T-cell (primary cell): Measurements from ENCODE around the gene KIAA1217. TPM values are rescaled to one million over a fixed set of nuclear protein-coding genes. Genes with fewer than 3 reads are reported as not detected.

Experiments
- ATAC-seq, 4 experiments: fragments of 200-7000 bp in 3 of 4; fragments of 150-1000 bp in 1 of 4; cut with Tn5 transposase; replicated peaks in 1 of 4; 1 replicate in 3 of 4; 2 replicates in 1 of 4; pipeline ENCODE4 v1.10.0; 2021; ENCODE audit warnings: moderate library complexity in 3 of 4, mild to moderate bottlenecking in 2 of 4, moderate number of reproducible peaks in 1 of 4
- CTCF ChIA-PET, 2 donors: fragments of 300-600 bp; sonication (Branson Sonifier 250); formaldehyde crosslinking; loops; one replicate each; lab custom pipeline; 2022; ENCODE audit warnings: antibody characterized with exemption in 2 of 2; lab: Charles Lee
- POLR2A ChIA-PET, 2 donors: fragments of 300-600 bp; sonication (Branson Sonifier 250); formaldehyde crosslinking; loops; one replicate each; lab custom pipeline; 2022; ENCODE audit warnings: antibody characterized with exemption in 2 of 2; lab: Charles Lee
- DNase-seq, 35 experiments: peaks; one replicate each; pipeline versions ENCODE4 v3.0.0 to v3.0.0-alpha.2; 2013 to 2023
- H3K27ac ChIP-seq: one replicate; pipeline ENCODE4 v1.5.1; 2013; ENCODE audit warnings: low read length
- H3K27me3 ChIP-seq, 2 experiments: replicated peaks in 1 of 2; 1 replicate in 1 of 2; 2 replicates in 1 of 2; pipeline versions ENCODE4 v1.6.1 to v1.7.0; 2013; ENCODE audit warnings: low read length in 1 of 2, mixed read lengths in 1 of 2; ENCODE audit not compliant: control insufficient read depth in 2 of 2, insufficient read depth in 2 of 2; ENCODE audit errors: extremely low read depth in 1 of 2
- H3K36me3 ChIP-seq, 2 donors: 1 replicate in 1 of 2; 2 replicates in 1 of 2; pipeline versions ENCODE4 v1.6.1 to v1.7.0; 2013; ENCODE audit warnings: low read length in 1 of 2; ENCODE audit not compliant: control insufficient read depth in 2 of 2, insufficient read depth in 1 of 2; ENCODE audit errors: extremely low read depth in 1 of 2
- H3K4me1 ChIP-seq, 2 experiments: 1 replicate in 1 of 2; 2 replicates in 1 of 2; pipeline versions ENCODE4 v1.6.1 to v1.7.0; 2013; ENCODE audit warnings: low read length in 2 of 2, mixed read lengths in 1 of 2; ENCODE audit not compliant: insufficient read depth in 2 of 2, control insufficient read depth in 1 of 2; ENCODE audit errors: extremely low read depth in 1 of 2
- H3K4me3 ChIP-seq, 2 donors: 1 replicate in 1 of 2; 2 replicates in 1 of 2; pipeline versions ENCODE4 v1.5.1 to v1.7.0; 2013; ENCODE audit warnings: mild to moderate bottlenecking in 2 of 2, low read length in 1 of 2, moderate library complexity in 1 of 2; ENCODE audit not compliant: control insufficient read depth in 1 of 2; ENCODE audit errors: extremely low read depth in 1 of 2
- H3K9me3 ChIP-seq: 2 replicates; pipeline ENCODE4 v1.7.0; 2013
- H3K27ac Mint-ChIP-seq, 2 donors: one replicate each; pipeline ENCODE4 v1.8.0; 2020 to 2021; ENCODE audit warnings: mild to moderate bottlenecking in 2 of 2, mixed read lengths in 2 of 2
- H3K27me3 Mint-ChIP-seq, 2 donors: one replicate each; pipeline ENCODE4 v1.8.0; 2021 to 2022; ENCODE audit warnings: mixed read lengths in 2 of 2
- H3K36me3 Mint-ChIP-seq: one replicate; pipeline ENCODE4 v1.8.0; 2021; ENCODE audit warnings: mixed read lengths
- H3K4me1 Mint-ChIP-seq, 3 donors: one replicate each; pipeline ENCODE4 v1.8.0; 2020 to 2022; ENCODE audit warnings: mixed read lengths in 3 of 3, mild to moderate bottlenecking in 1 of 3
- H3K4me3 Mint-ChIP-seq, 3 donors: one replicate each; pipeline ENCODE4 v1.8.0; 2020 to 2022; ENCODE audit warnings: mild to moderate bottlenecking in 3 of 3, mixed read lengths in 3 of 3, moderate library complexity in 3 of 3
- H3K9me3 Mint-ChIP-seq, 3 donors: one replicate each; pipeline ENCODE4 v1.8.0; 2020 to 2022; ENCODE audit warnings: mixed read lengths in 3 of 3
- WGBS: methylation state at CpG from one replicate; pipeline ENCODE4 v1.1.5; 2013; ENCODE audit warnings: missing lambda C conversion rate; ENCODE audit not compliant: insufficient coverage; 5-methylcytosine and 5-hydroxymethylcytosine counted together
- total RNA-seq, 35 experiments: library from RNA in 6 of 35; stranded (reverse) in 6 of 35; fragments of 120-200 nt in 1 of 35; gene quantifications; one replicate each; pipeline versions ENCODE4 v1.2.1 to v1.2.4 and lab custom pipeline; 2013 to 2026

The KIAA1217 gene
- total RNA-seq, 5 donors from 2014 or later (not counting 1 experiment from before 2014, with no cell fraction given): 0.12 to 1.2 (median 0.66) TPM; not detected in 1

GRCh38 chr10:24256619-24257107 lies 47.7 kb downstream of the KIAA1217 start:
- DNase-seq: no peak
- Histone ChIP-seq H3K27ac (no peak overlapping the region), H3K9me3 (no peaks in the 10 kb centered on the region), H3K4me3 (no peak overlapping the region), H3K27me3 (peaks cover 0 to 2% of the 10 kb centered on the region in 2 experiments), H3K36me3 (no peaks in the 10 kb centered on the region), H3K4me1 (no peaks in the 10 kb centered on the region)
- ATAC-seq: no peak
- CTCF ChIA-PET: no interaction called here
- WGBS: 80% methylated on average over 1 of the region's 2 CpGs
- H3K4me3 Mint-ChIP-seq: no peak overlapping the region
- POLR2A ChIA-PET: no interaction called here
- no peaks in the 10 kb centered on the region for H3K36me3 Mint-ChIP-seq
- peaks cover 0 to 3% of the 10 kb centered on the region in 2 donors for H3K27me3 Mint-ChIP-seq
- no peaks in the 10 kb centered on the region for H3K4me1 Mint-ChIP-seq
- H3K27ac Mint-ChIP-seq: no peak overlapping the region
- peaks cover 0 to under 1% (median 0%) of the 10 kb centered on the region in 3 donors for H3K9me3 Mint-ChIP-seq

GRCh38 chr10:24257588-24257987 lies 48.6 kb downstream of the KIAA1217 start:
- POLR2A ChIA-PET: no interaction called here

GRCh38 chr10:24259365-24260130 lies 50.6 kb downstream of the KIAA1217 start:
- no peaks in the 10 kb centered on the region for H3K4me1 Mint-ChIP-seq
- WGBS: 93% methylated on average over 3 of the region's 7 CpGs

More at GRCh38 chr10:24257588-24257987, 48.6 kb downstream of the KIAA1217 start:
- DNase-seq (no peak), ATAC-seq (no peak)
- 81% methylated on average over 4 of the region's 4 CpGs for WGBS
- CTCF ChIA-PET: no interaction called here
- H3K9me3 ChIP-seq: no peaks in the 10 kb centered on the region
- H3K27ac ChIP-seq: no peak overlapping the region
- no peaks in the 10 kb centered on the region for H3K4me1 ChIP-seq
- Mint-ChIP-seq H3K27ac (no peak overlapping the region), H3K9me3 (peaks cover 0 to 3% (median 0%) of the 10 kb centered on the region in 3 donors), H3K27me3 (peaks cover 0 to 7% of the 10 kb centered on the region in 2 donors), H3K36me3 (no peaks in the 10 kb centered on the region), H3K4me3 (no peak overlapping the region), H3K4me1 (no peaks in the 10 kb centered on the region)
- no peak overlapping the region for H3K4me3 ChIP-seq
- H3K36me3 ChIP-seq: no peaks in the 10 kb centered on the region
- peaks cover 0 to 2% of the 10 kb centered on the region in 2 experiments for H3K27me3 ChIP-seq

GRCh38 chr10:24261627-24262026 lies 52.7 kb downstream of the KIAA1217 start:
- Histone ChIP-seq H3K27ac (no peak overlapping the region), H3K27me3 (peaks cover 0 to 2% of the 10 kb centered on the region in 2 experiments), H3K4me3 (no peak overlapping the region), H3K9me3 (no peaks in the 10 kb centered on the region), H3K4me1 (no peaks in the 10 kb centered on the region), H3K36me3 (no peaks in the 10 kb centered on the region)
- DNase-seq (no peak), ATAC-seq (no peak)
- Mint-ChIP-seq H3K36me3 (no peaks in the 10 kb centered on the region), H3K9me3 (peaks cover 0 to 3% (median 0%) of the 10 kb centered on the region in 3 donors), H3K27me3 (peaks cover 0 to 4% of the 10 kb centered on the region in 2 donors), H3K27ac (no peak overlapping the region), H3K4me3 (no peak overlapping the region), H3K4me1 (no peaks in the 10 kb centered on the region)
- WGBS: 44% methylated on average over 1 of the region's 3 CpGs
- CTCF ChIA-PET: no interaction called here
- POLR2A ChIA-PET: no interaction called here

More at GRCh38 chr10:24259365-24260130, 50.6 kb downstream of the KIAA1217 start:
- H3K9me3 Mint-ChIP-seq: peaks cover 0 to 3% (median 0%) of the 10 kb centered on the region in 3 donors
- no peaks in the 10 kb centered on the region for H3K36me3 Mint-ChIP-seq
- Histone ChIP-seq H3K4me3 (no peak overlapping the region), H3K36me3 (no peaks in the 10 kb centered on the region), H3K4me1 (no peaks in the 10 kb centered on the region), H3K9me3 (no peaks in the 10 kb centered on the region), H3K27ac (no peak overlapping the region), H3K27me3 (peaks cover 0 to 2% of the 10 kb centered on the region in 2 experiments)
- ChIA-PET CTCF (no interaction called here), POLR2A (no interaction called here)
- peaks cover 0 to 7% of the 10 kb centered on the region in 2 donors for H3K27me3 Mint-ChIP-seq
- no peak overlapping the region for H3K27ac Mint-ChIP-seq
- DNase-seq (no peak), ATAC-seq (no peak)
- no peak overlapping the region for H3K4me3 Mint-ChIP-seq

GRCh38 chr10:24262929-24263590 lies 54.1 kb downstream of the KIAA1217 start:
- CTCF ChIA-PET: no interaction called here

GRCh38 chr10:24269476-24269875 lies 60.5 kb downstream of the KIAA1217 start:
- no peak for ATAC-seq
- H3K36me3 Mint-ChIP-seq: no peaks in the 10 kb centered on the region
- WGBS: 60% methylated on average over 1 of the region's 1 CpG
- Histone ChIP-seq H3K4me3 (no peak overlapping the region), H3K36me3 (no peaks in the 10 kb centered on the region), H3K27me3 (no peaks in the 10 kb centered on the region), H3K4me1 (no peaks in the 10 kb centered on the region), H3K27ac (no peak overlapping the region), H3K9me3 (no peaks in the 10 kb centered on the region)
- DNase-seq: no peak
- no peak overlapping the region for H3K4me3 Mint-ChIP-seq
- no peak overlapping the region for H3K27ac Mint-ChIP-seq
- H3K4me1 Mint-ChIP-seq: no peaks in the 10 kb centered on the region
- ChIA-PET POLR2A (no interaction called here), CTCF (no interaction called here)
- H3K9me3 Mint-ChIP-seq: peaks cover 0 to 2% (median 0%) of the 10 kb centered on the region in 3 donors
- no peaks in the 10 kb centered on the region for H3K27me3 Mint-ChIP-seq

More at GRCh38 chr10:24262929-24263590, 54.1 kb downstream of the KIAA1217 start:
- peaks cover 0 to 4% of the 10 kb centered on the region in 2 donors for H3K27me3 Mint-ChIP-seq
- H3K9me3 ChIP-seq: no peaks in the 10 kb centered on the region
- H3K27ac ChIP-seq: no peak overlapping the region
- peaks cover 0 to 2% of the 10 kb centered on the region in 2 experiments for H3K27me3 ChIP-seq
- H3K9me3 Mint-ChIP-seq: peaks cover 0 to 3% (median 2%) of the 10 kb centered on the region in 3 donors
- no peaks in the 10 kb centered on the region for H3K36me3 Mint-ChIP-seq
- POLR2A ChIA-PET: no interaction called here
- no peak overlapping the region for H3K27ac Mint-ChIP-seq
- no peak overlapping the region for H3K4me3 Mint-ChIP-seq
- DNase-seq: no peak
- ATAC-seq: no peak
- H3K4me3 ChIP-seq: no peak overlapping the region
- H3K4me1 ChIP-seq: no peaks in the 10 kb centered on the region
- WGBS: 60% methylated on average over 2 of the region's 7 CpGs
- no peaks in the 10 kb centered on the region for H3K36me3 ChIP-seq
- no peaks in the 10 kb centered on the region for H3K4me1 Mint-ChIP-seq
